Skin of body (tissue), 2 donors: ENCODE data around the gene CHST15. TPM values are rescaled to one million over a fixed set of nuclear protein-coding genes. Genes with fewer than 3 reads are reported as not detected.
"Not testable (repeated sequence)": the region's sequence is repeated elsewhere in the genome, so short reads cannot be mapped to it uniquely, and the experiment has no call there.

ENCODE experiments used
- DNase-seq: peaks from one replicate; lab custom pipeline; 2025; lab: John Stamatoyannopoulos, UW
- total RNA-seq: library from RNA; depleted of rRNA; stranded (reverse); fragments of >200 nt; gene quantifications from one replicate; pipeline ENCODE4 v1.2.3, GENCODE V29; 2014

The CHST15 gene
- total RNA-seq, 1 donor from 2014 or later: 16.5 TPM

- DNase-seq: no peak
Observed at GRCh38 chr10:124124123-124124768, 30.8 kb upstream of the CHST15 start.

- no peak for DNase-seq
Observed at GRCh38 chr10:124123156-124123555, 29.8 kb upstream of the CHST15 start.

GRCh38 chr10:124122211-124122610 is 28.8 kb upstream of the CHST15 start:
- no peak for DNase-seq

GRCh38 chr10:124120410-124121061 is 27.1 kb upstream of the CHST15 start:
- no peak for DNase-seq

DNA sequence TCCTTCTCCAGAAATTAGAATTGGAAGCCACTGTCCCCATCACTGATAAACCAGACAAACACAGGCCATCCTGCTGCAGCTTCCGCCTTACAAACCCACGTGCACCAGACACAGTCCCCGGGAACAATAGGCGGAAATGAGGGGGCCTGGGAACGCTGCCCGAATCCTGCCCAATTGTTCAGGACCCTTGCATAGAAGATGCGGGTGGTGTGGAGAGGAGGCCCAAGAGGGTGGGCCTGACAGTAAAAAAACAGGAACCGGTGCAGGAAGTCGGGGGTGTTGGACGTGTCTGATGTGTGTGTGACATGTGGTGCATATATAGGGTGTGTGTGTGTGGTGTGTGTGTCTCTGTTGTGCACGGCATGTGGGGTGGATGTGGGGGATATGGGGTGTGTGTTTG is 26.5 kb upstream of the CHST15 start:
- no peak for DNase-seq

DNA sequence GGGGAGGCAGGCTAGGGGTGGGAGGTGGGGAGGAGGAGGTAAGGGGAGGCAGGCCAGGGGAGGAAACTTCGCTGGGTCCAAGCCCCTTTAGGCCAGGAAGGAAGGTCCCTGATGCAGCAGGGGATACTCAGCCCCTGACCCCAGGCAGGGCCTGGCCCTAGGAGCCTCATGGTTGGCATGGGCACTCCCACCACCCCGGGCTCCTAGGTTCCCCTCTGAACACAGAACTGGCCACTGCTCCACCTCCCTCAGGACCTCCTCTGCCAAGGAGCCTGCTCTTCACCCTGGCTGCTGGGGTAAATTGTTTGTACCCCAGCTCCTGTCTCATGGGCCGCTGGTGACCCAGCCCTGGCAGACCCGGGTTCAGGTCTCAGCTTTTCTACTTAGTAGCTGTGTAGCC is 25.8 kb upstream of the CHST15 start:
- no peak for DNase-seq

GRCh38 chr10:124117833-124118232 is 24.4 kb upstream of the CHST15 start:
- no peak for DNase-seq

GRCh38 chr10:124117511-124117785 is 24.1 kb upstream of the CHST15 start:
- DNase-seq: no peak

DNA sequence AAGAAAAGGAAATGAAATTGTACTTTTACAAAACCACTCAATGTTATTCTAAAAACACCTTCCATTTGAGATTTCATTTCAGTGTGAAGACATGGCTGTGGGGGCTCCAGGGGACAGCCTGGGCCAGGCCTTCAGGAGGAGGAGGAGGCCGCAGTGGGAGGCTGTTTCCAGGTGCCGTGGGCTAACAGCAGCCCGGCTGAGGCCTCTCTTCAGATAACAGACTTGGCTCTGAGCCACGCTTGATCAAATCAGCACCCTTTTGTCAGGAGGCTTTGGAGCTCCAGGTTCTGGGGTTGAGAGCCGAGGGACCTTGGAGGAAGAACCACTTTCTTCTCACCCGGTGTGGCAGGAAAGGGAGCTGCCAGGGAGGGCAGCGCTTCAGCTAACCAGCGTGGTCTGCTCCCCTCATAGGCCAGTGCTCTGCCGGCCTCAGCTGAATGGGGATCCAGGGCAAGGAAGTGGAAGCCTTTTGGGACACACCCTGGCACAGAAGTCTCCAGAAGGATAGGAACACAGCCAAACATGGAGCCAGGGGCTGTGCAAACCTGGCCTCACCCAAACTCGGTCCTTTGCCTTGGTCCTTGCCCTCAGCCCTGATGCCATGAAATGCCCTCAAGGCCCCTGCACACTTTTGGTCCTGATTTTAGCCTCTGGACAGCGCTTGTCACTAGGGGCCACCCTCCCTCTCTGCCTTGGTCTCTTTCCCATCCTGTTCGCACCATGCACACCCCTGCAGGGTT is 23.5 kb upstream of the CHST15 start:
- no peak for DNase-seq

- no peak for DNase-seq
Observed at GRCh38 chr10:124114696-124115095, 21.3 kb upstream of the CHST15 start.

GRCh38 chr10:124112891-124113580 is 19.6 kb upstream of the CHST15 start:
- DNase-seq: no peak

- no peak for DNase-seq
Observed at GRCh38 chr10:124110882-124111281, 17.5 kb upstream of the CHST15 start.

DNA sequence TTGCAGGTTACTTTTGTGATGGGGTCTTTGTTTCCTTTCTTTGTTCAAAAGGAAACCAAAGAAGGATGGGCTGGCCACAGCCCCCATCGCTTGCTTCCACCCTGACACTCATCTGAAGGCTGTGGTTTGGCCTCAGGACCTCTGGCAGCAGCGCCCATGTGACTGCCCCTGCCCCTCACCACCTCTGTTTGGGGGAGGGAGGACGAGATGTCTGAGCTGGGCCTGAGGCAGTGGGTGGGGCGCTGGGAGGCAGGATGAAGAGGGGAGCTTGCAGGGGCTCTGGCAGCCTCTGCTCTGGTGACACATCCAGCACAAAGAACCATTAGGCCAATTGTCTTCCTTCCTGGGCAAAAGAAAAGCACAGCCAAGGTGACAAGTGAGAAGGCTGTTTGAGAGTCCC is 15.9 kb upstream of the CHST15 start:
- no peak for DNase-seq

DNA sequence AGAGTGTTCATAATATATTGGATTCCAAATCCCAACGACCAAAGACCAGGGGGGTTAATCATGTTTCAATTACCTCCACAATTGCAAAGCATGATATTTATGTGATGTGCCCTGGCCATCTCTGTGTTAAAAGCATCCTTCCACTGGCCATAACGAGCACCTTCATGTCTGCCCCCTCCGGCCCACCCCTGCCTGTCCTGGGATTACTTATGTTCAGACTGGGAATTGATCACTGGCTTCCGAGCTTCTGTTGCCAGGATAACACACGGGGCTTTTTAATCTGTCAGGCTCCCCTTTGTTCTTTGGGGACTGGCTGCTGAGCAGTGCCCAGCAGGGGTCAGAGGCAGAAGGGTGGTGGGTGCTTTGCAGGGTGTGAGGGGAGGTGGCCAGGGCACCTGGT is 13.7 kb upstream of the CHST15 start:
- DNase-seq: no peak

DNA sequence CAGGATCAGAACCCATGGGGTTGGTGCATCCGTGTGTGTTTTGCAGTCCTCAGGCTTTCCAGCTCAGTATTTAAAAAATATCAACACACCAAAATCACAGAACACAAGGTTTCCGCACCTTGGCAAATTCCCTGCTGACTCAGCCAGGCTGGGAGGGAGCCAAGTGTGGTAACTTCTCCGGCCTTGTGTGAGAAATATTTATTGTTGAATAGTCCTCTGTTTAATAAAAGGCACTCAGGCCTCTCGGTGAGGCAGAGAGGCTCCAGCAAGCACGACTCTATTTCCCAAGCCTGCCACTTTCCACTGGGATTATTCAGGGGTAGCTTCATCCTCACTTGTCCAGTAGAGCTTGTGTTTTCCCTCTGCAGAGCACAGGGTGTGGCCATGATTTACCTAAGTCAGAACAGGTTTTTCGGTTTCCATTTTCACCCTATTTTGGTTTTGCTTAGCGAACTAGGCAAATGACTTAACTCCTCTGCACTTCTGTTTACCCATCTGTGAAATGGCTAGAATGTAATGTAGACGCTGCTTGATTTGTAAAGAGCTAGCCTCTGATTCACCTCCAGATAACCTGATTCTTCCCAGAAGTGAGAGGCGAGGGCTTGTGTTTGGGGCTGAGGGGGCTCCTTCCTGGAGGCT is 13.0 kb upstream of the CHST15 start:
- DNase-seq: no peak

DNA sequence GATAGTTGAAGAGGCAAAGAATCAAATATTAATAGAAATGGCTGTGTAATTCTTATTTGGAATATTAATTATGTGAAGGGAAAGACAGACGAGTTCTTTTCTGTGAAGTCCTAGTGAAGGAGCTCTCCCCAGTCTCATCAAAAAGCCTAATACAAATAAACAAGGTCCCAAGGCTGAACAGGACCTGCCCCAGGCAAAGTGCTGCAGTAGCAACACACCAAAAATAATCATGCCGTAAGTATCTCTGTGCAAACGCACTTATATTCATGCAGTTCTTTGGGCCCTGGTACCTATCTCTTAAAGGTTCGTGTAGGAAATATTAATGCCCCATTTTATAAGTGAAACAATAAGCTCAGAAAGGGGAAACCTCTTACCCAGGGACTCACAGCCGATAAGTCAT is 12.2 kb upstream of the CHST15 start:
- DNase-seq: no peak

DNA sequence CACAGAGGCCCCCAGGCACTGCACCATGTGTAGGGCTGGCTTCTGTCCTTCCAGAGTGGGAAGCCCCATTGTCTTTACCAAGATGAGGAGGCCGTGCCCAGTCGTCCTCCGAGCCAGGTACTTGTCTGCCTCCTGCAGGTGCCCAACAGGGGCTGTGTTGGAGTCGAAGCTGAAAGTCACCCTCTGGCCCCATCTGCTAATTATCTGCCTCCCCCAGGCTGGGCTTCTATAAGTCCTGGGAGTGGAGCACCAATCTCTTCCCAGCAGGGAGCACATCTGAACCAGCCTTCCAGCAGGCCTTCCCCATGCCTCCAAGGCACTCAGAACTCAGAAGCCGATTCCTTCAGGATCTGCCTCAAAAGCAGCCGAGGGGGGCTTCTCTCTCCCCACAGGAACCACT is 11.6 kb upstream of the CHST15 start:
- no peak for DNase-seq

- DNase-seq: no peak
Observed at GRCh38 chr10:124104011-124104627, 10.7 kb upstream of the CHST15 start.

- DNase-seq: no peak
Observed at GRCh38 chr10:124101351-124101750, 8.0 kb upstream of the CHST15 start.

- DNase-seq: not testable (repeated sequence)
Observed at GRCh38 chr10:124100651-124101050, 7.3 kb upstream of the CHST15 start.

DNA sequence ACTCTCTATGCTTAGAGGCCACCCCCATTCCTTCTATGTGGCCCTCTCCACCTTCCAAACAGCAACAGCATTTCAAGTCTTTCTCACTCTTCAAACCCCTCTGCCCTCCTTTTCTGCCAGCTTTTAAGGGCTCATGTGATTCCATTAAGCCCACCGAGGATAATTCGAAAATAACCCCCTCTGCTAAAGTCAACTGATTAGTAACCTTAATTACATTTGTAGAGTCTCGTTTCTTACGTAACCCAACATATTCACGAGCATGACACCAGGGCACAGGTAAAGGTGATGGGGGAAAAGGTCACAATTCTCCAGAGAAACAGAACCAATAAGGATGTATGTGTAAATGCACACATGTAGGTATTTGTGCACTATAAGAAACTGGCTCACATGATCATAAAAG is 6.7 kb upstream of the CHST15 start:
- no peak for DNase-seq
